Testis (tissue), 2 donors: ENCODE measurements around the gene BLTP1.

ENCODE experiments used
- POLR2A ChIP-seq: fragments of 450-650 bp; IDR thresholded peaks from one replicate; pipeline ENCODE4 v1.6.1; 2017; ENCODE audit warnings: antibody characterized with exemption, mild to moderate bottlenecking, moderate library complexity
- TF ChIP-seq, protein P1 (sequence below), 3 experiments: fragments of 450-650 bp in 2 of 3; fragments of 200-600 bp in 1 of 3; sonication (generic) in 1 of 3; IDR thresholded peaks; one replicate each; pipeline ENCODE4 v1.5.1; 2016 to 2019; ENCODE audit warnings: antibody characterized with exemption in 3 of 3, mild to moderate bottlenecking in 2 of 3, moderate library complexity in 1 of 3

DNA sequence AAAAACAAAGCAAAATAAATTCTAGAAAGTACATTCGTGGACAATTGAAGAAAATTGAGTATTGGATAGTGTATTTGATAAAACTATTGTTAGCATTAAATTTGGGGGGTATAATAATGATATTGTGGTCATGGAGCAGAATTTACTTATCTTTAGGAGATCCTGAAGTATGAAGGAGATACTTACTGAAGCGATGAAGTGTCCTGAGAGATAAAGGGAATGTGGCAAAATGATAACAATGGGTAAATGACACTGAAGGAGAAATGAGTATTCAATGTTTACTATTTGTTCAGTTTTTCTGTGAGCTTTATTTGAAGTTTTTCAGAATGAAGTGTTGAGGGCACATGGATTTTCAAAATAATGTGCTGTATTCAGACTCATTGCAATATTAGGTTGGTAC is 30.0 kb upstream of the BLTP1 start:
- TF ChIP-seq POLR2A = no peak
- TF ChIP-seq, protein P1, sequence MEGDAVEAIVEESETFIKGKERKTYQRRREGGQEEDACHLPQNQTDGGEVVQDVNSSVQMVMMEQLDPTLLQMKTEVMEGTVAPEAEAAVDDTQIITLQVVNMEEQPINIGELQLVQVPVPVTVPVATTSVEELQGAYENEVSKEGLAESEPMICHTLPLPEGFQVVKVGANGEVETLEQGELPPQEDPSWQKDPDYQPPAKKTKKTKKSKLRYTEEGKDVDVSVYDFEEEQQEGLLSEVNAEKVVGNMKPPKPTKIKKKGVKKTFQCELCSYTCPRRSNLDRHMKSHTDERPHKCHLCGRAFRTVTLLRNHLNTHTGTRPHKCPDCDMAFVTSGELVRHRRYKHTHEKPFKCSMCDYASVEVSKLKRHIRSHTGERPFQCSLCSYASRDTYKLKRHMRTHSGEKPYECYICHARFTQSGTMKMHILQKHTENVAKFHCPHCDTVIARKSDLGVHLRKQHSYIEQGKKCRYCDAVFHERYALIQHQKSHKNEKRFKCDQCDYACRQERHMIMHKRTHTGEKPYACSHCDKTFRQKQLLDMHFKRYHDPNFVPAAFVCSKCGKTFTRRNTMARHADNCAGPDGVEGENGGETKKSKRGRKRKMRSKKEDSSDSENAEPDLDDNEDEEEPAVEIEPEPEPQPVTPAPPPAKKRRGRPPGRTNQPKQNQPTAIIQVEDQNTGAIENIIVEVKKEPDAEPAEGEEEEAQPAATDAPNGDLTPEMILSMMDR (IDR thresholded peaks at IDR 0.05) = no peak
